Skeletal muscle tissue (tissue), 4 donors: ENCODE measurements around the gene EBP. TPM values are rescaled to one million over a fixed set of nuclear protein-coding genes. Genes with fewer than 3 reads are reported as not detected.

ENCODE experiments used
- H3K27ac ChIP-seq: one replicate; pipeline ENCODE4 v1.7.0; 2013; ENCODE audit warnings: mild to moderate bottlenecking, low read depth, low read length, inconsistent platforms
- H3K27me3 ChIP-seq, 3 donors: one replicate each; pipeline ENCODE4 v1.7.0; 2013; ENCODE audit warnings: low read length in 3 of 3; ENCODE audit not compliant: control insufficient read depth in 3 of 3, insufficient read depth in 3 of 3
- H3K36me3 ChIP-seq, 3 donors: one replicate each; pipeline ENCODE4 v1.7.0; 2013; ENCODE audit warnings: low read length in 3 of 3; ENCODE audit not compliant: control insufficient read depth in 3 of 3, insufficient read depth in 3 of 3
- H3K4me1 ChIP-seq, 3 donors: one replicate each; pipeline ENCODE4 v1.7.0; 2013; ENCODE audit warnings: low read length in 3 of 3, mild to moderate bottlenecking in 3 of 3; ENCODE audit not compliant: control insufficient read depth in 3 of 3, insufficient read depth in 3 of 3
- H3K4me3 ChIP-seq, 3 donors: one replicate each; pipeline ENCODE4 v1.7.0; 2013; ENCODE audit warnings: low read length in 3 of 3
- H3K9ac ChIP-seq, 3 donors: one replicate each; pipeline ENCODE4 v1.7.0; 2013; ENCODE audit warnings: low read length in 3 of 3, mild to moderate bottlenecking in 3 of 3, moderate library complexity in 2 of 3, low read depth in 1 of 3
- H3K9me3 ChIP-seq, 3 donors: one replicate each; pipeline ENCODE4 v1.7.0; 2013; ENCODE audit warnings: low read length in 3 of 3; ENCODE audit not compliant: control insufficient read depth in 3 of 3
- total RNA-seq: library from RNA; depleted of rRNA; stranded (reverse); fragments of >200 nt; gene quantifications from one replicate; pipeline ENCODE4 v1.2.3, GENCODE V29; 2014
- donor health status: Osteomylitis.

EBP gene
- total RNA-seq, 1 donor from 2014 or later = 21.4 TPM

GRCh38 chrX:48477960-48478755 is 43.5 kb upstream of the EBP start:
- no peak overlapping the region for H3K4me3 ChIP-seq
- H3K9ac ChIP-seq = no peak overlapping the region
- peaks cover 8 to 15% (median 8%) of the 10 kb centered on the region in 3 donors for H3K36me3 ChIP-seq
- peaks cover 0 to 6% (median 5%) of the 10 kb centered on the region in 3 donors for H3K4me1 ChIP-seq
- H3K9me3 ChIP-seq = no peaks in the 10 kb centered on the region
- H3K27ac ChIP-seq = no peak overlapping the region
- no peaks in the 10 kb centered on the region for H3K27me3 ChIP-seq

- no peaks in the 10 kb centered on the region for H3K27me3 ChIP-seq
- no peak overlapping the region for H3K4me3 ChIP-seq
- H3K27ac ChIP-seq = no peak overlapping the region
- H3K9ac ChIP-seq = no peak overlapping the region
- H3K36me3 ChIP-seq = peaks cover 8 to 15% (median 10%) of the 10 kb centered on the region in 3 donors
- H3K4me1 ChIP-seq = peaks cover 0 to 6% (median 5%) of the 10 kb centered on the region in 3 donors
- H3K9me3 ChIP-seq = no peaks in the 10 kb centered on the region
These were observed 42.8 kb upstream of the EBP start for GRCh38 chrX:48478806-48479205.

GRCh38 chrX:48480142-48480541 is 41.5 kb upstream of the EBP start:
- Histone ChIP-seq H3K36me3 (peaks cover 8 to 15% (median 10%) of the 10 kb centered on the region in 3 donors), H3K4me3 (no peak overlapping the region), H3K9me3 (no peaks in the 10 kb centered on the region), H3K4me1 (peaks cover 0 to 4% (median 3%) of the 10 kb centered on the region in 3 donors), H3K9ac (no peak overlapping the region), H3K27ac (no peak overlapping the region), H3K27me3 (no peaks in the 10 kb centered on the region)

- no peak overlapping the region for H3K4me3 ChIP-seq
- H3K4me1 ChIP-seq = peaks cover 0 to 3% (median 3%) of the 10 kb centered on the region in 3 donors
- no peak overlapping the region for H3K9ac ChIP-seq
- H3K27ac ChIP-seq = no peak overlapping the region
- no peaks in the 10 kb centered on the region for H3K27me3 ChIP-seq
- peaks cover 8 to 15% (median 13%) of the 10 kb centered on the region in 3 donors for H3K36me3 ChIP-seq
- H3K9me3 ChIP-seq = no peaks in the 10 kb centered on the region
These were observed 41.0 kb upstream of the EBP start for GRCh38 chrX:48480583-48480982.

GRCh38 chrX:48482526-48482925 is 39.1 kb upstream of the EBP start:
- no peak overlapping the region for H3K9ac ChIP-seq
- H3K4me1 ChIP-seq = no peaks in the 10 kb centered on the region
- H3K27me3 ChIP-seq = no peaks in the 10 kb centered on the region
- no peak overlapping the region for H3K27ac ChIP-seq
- H3K4me3 ChIP-seq = no peak overlapping the region
- peaks cover 8 to 15% (median 15%) of the 10 kb centered on the region in 3 donors for H3K36me3 ChIP-seq
- no peaks in the 10 kb centered on the region for H3K9me3 ChIP-seq

GRCh38 chrX:48487362-48487798 is 34.2 kb upstream of the EBP start:
- H3K9ac ChIP-seq = no peak overlapping the region
- H3K27me3 ChIP-seq = peaks cover 0 to 4% (median 0%) of the 10 kb centered on the region in 3 donors
- H3K4me1 ChIP-seq = no peaks in the 10 kb centered on the region
- H3K4me3 ChIP-seq = no peak overlapping the region
- H3K9me3 ChIP-seq = no peaks in the 10 kb centered on the region
- peaks cover 2 to 8% (median 3%) of the 10 kb centered on the region in 3 donors for H3K36me3 ChIP-seq
- no peak overlapping the region for H3K27ac ChIP-seq

GRCh38 chrX:48488034-48488433 is 33.6 kb upstream of the EBP start:
- Histone ChIP-seq H3K4me1 (no peaks in the 10 kb centered on the region), H3K4me3 (no peak overlapping the region), H3K27me3 (peaks cover 0 to 4% (median 0%) of the 10 kb centered on the region in 3 donors), H3K36me3 (peaks cover 0 to 7% (median 0%) of the 10 kb centered on the region in 3 donors), H3K9me3 (no peaks in the 10 kb centered on the region), H3K27ac (no peak overlapping the region), H3K9ac (no peak overlapping the region)

- peaks cover 0 to 4% (median 0%) of the 10 kb centered on the region in 3 donors for H3K27me3 ChIP-seq
- H3K27ac ChIP-seq = no peak overlapping the region
- H3K4me3 ChIP-seq = no peak overlapping the region
- no peaks in the 10 kb centered on the region for H3K4me1 ChIP-seq
- no peaks in the 10 kb centered on the region for H3K9me3 ChIP-seq
- no peak overlapping the region for H3K9ac ChIP-seq
- peaks cover 0 to 5% (median 0%) of the 10 kb centered on the region in 3 donors for H3K36me3 ChIP-seq
These were observed 32.3 kb upstream of the EBP start for GRCh38 chrX:48489296-48489695.

- no peak overlapping the region for H3K9ac ChIP-seq
- H3K4me3 ChIP-seq = no peak overlapping the region
- no peak overlapping the region for H3K27ac ChIP-seq
- H3K4me1 ChIP-seq = no peaks in the 10 kb centered on the region
- H3K9me3 ChIP-seq = no peaks in the 10 kb centered on the region
- H3K27me3 ChIP-seq = peaks cover 0 to 4% (median 0%) of the 10 kb centered on the region in 3 donors
- peaks cover 0 to 5% (median 0%) of the 10 kb centered on the region in 3 donors for H3K36me3 ChIP-seq
These were observed 31.7 kb upstream of the EBP start for GRCh38 chrX:48489892-48490291.

GRCh38 chrX:48490661-48491060 is 30.9 kb upstream of the EBP start:
- Histone ChIP-seq H3K27ac (no peak overlapping the region), H3K9ac (no peak overlapping the region), H3K4me3 (no peak overlapping the region), H3K9me3 (no peaks in the 10 kb centered on the region), H3K27me3 (peaks cover 0 to 4% (median 0%) of the 10 kb centered on the region in 3 donors), H3K4me1 (no peaks in the 10 kb centered on the region), H3K36me3 (peaks cover 0 to 2% (median 0%) of the 10 kb centered on the region in 3 donors)
